NT2/D1 (cell line): ENCODE results near the gene TMEM255B.

Experiments used
- DNase-seq: peaks from one replicate; pipeline ENCODE4 v3.0.0-alpha.2; 2011; ENCODE audit warnings: low read depth, low spot score
- H3K27me3 ChIP-seq: 2 replicates; pipeline ENCODE4 v1.6.0; 2011; ENCODE audit warnings: mild to moderate bottlenecking; ENCODE audit not compliant: insufficient read length, insufficient read depth
- H3K36me3 ChIP-seq: 2 replicates; pipeline ENCODE4 v1.6.1; 2011; ENCODE audit warnings: mild to moderate bottlenecking, low read length, mixed read lengths; ENCODE audit not compliant: insufficient read depth, insufficient read length
- H3K4me1 ChIP-seq: 2 replicates; pipeline ENCODE4 v1.5.1; 2011; ENCODE audit not compliant: insufficient read depth, insufficient read length
- H3K4me3 ChIP-seq: 2 replicates; pipeline ENCODE4 v1.5.1; 2011; ENCODE audit warnings: low read depth; ENCODE audit not compliant: insufficient read length
- H3K9ac ChIP-seq: 2 replicates; pipeline ENCODE4 v1.6.0; 2011; ENCODE audit warnings: low read depth; ENCODE audit not compliant: insufficient read length
- H3K9me3 ChIP-seq: 2 replicates; pipeline ENCODE4 v1.5.1; 2011; ENCODE audit warnings: mild to moderate bottlenecking, low read length; ENCODE audit not compliant: insufficient read depth
- SUZ12 ChIP-seq: IDR thresholded peaks from 2 replicates; pipeline ENCODE4 v1.6.1; 2011; ENCODE audit not compliant: insufficient read length, insufficient read depth; ENCODE audit errors: extremely low read depth
- YY1 ChIP-seq: IDR thresholded peaks from 2 replicates; pipeline ENCODE4 v1.6.1; 2011; ENCODE audit not compliant: insufficient read length, insufficient read depth
- ZNF274 ChIP-seq: IDR thresholded peaks from 2 replicates; pipeline ENCODE4 v1.6.1; 2011; ENCODE audit warnings: mild to moderate bottlenecking, low read depth, low read length

TMEM255B gene

GRCh38 chr13:113761136-113761535, 2.1 kb downstream of the TMEM255B start:
- no peak overlapping the region for H3K4me3 ChIP-seq
- peaks cover 4% of the 10 kb centered on the region for H3K4me1 ChIP-seq
- TF ChIP-seq ZNF274 (no peak), YY1 (no peak), SUZ12 (no peak)
- no peak for DNase-seq
- H3K9ac ChIP-seq = no peak overlapping the region
- no peaks in the 10 kb centered on the region for H3K9me3 ChIP-seq
- peaks cover 47% of the 10 kb centered on the region for H3K27me3 ChIP-seq
- no peaks in the 10 kb centered on the region for H3K36me3 ChIP-seq

- Histone ChIP-seq H3K27me3 (peaks cover 45% of the 10 kb centered on the region), H3K36me3 (no peaks in the 10 kb centered on the region), H3K9ac (no peak overlapping the region), H3K4me1 (peaks cover 4% of the 10 kb centered on the region), H3K4me3 (no peak overlapping the region), H3K9me3 (no peaks in the 10 kb centered on the region)
- DNase-seq = no peak
- TF ChIP-seq SUZ12 (no peak), YY1 (no peak), ZNF274 (no peak)
These were observed 3.0 kb downstream of the TMEM255B start for GRCh38 chr13:113762075-113762474.

GRCh38 chr13:113762538-113762937, 3.5 kb downstream of the TMEM255B start:
- peaks cover 40% of the 10 kb centered on the region for H3K27me3 ChIP-seq
- DNase-seq = no peak
- H3K4me3 ChIP-seq = no peak overlapping the region
- peaks cover 4% of the 10 kb centered on the region for H3K4me1 ChIP-seq
- no peak overlapping the region for H3K9ac ChIP-seq
- TF ChIP-seq ZNF274 = no peak
- no peak for TF ChIP-seq SUZ12
- TF ChIP-seq YY1 = no peak
- no peaks in the 10 kb centered on the region for H3K9me3 ChIP-seq
- no peaks in the 10 kb centered on the region for H3K36me3 ChIP-seq

- H3K4me3 ChIP-seq = no peak overlapping the region
- no peak overlapping the region for H3K9ac ChIP-seq
- peaks cover 4% of the 10 kb centered on the region for H3K4me1 ChIP-seq
- peaks cover 33% of the 10 kb centered on the region for H3K27me3 ChIP-seq
- H3K9me3 ChIP-seq = no peaks in the 10 kb centered on the region
- TF ChIP-seq YY1 (no peak), SUZ12 (no peak), ZNF274 (no peak)
- no peak for DNase-seq
- H3K36me3 ChIP-seq = no peaks in the 10 kb centered on the region
These were observed 4.2 kb downstream of the TMEM255B start for GRCh38 chr13:113763254-113763653.

GRCh38 chr13:113763961-113764792, 5.2 kb downstream of the TMEM255B start:
- no peaks in the 10 kb centered on the region for H3K9me3 ChIP-seq
- DNase-seq = no peak
- no peaks in the 10 kb centered on the region for H3K36me3 ChIP-seq
- TF ChIP-seq ZNF274 (no peak), YY1 (no peak), SUZ12 (no peak)
- peaks cover 4% of the 10 kb centered on the region for H3K4me1 ChIP-seq
- H3K27me3 ChIP-seq = peaks cover 27% of the 10 kb centered on the region
- H3K9ac ChIP-seq = no peak overlapping the region
- no peak overlapping the region for H3K4me3 ChIP-seq

GRCh38 chr13:113764793-113765563, 6.0 kb downstream of the TMEM255B start:
- H3K27me3 ChIP-seq = peaks cover 19% of the 10 kb centered on the region
- DNase-seq = no peak
- peaks cover 4% of the 10 kb centered on the region for H3K4me1 ChIP-seq
- H3K36me3 ChIP-seq = no peaks in the 10 kb centered on the region
- no peak overlapping the region for H3K9ac ChIP-seq
- H3K4me3 ChIP-seq = no peak overlapping the region
- TF ChIP-seq YY1 (no peak), ZNF274 (no peak), SUZ12 (no peak)
- H3K9me3 ChIP-seq = no peaks in the 10 kb centered on the region

- H3K36me3 ChIP-seq = no peaks in the 10 kb centered on the region
- no peak overlapping the region for H3K4me3 ChIP-seq
- no peak for DNase-seq
- H3K4me1 ChIP-seq = peaks cover 4% of the 10 kb centered on the region
- TF ChIP-seq ZNF274 (no peak), YY1 (no peak), SUZ12 (no peak)
- no peaks in the 10 kb centered on the region for H3K9me3 ChIP-seq
- peaks cover 13% of the 10 kb centered on the region for H3K27me3 ChIP-seq
- H3K9ac ChIP-seq = no peak overlapping the region
These were observed 6.5 kb downstream of the TMEM255B start for GRCh38 chr13:113765564-113765910.
